GM23338 (cell line): ENCODE data around the gene DLG2. TPM values are rescaled to one million over a fixed set of nuclear protein-coding genes. Genes with fewer than 3 reads are reported as not detected.

Experiments
- ATAC-seq: fragments of 200-7000 bp; cut with Tn5 transposase; 3 replicates; pipeline ENCODE4 v1.9.1; 2020
- DNase-seq: peaks from one replicate; pipeline ENCODE4 v3.0.0-alpha.2; 2015; ENCODE audit warnings: low spot score
- H2AFZ ChIP-seq: fragments of 200-600 bp; sonication (generic); 2 replicates; pipeline ENCODE4 v1.8.0; 2016; ENCODE audit warnings: antibody characterized with exemption, mild to moderate bottlenecking, moderate library complexity
- H3F3A ChIP-seq: fragments of 200-600 bp; sonication (generic); replicated peaks from 2 replicates; pipeline ENCODE4 v1.8.0; 2017; ENCODE audit warnings: antibody characterized with exemption, mixed run types, low read depth
- H3K27ac ChIP-seq: fragments of 200-600 bp; sonication (generic); 2 replicates; pipeline ENCODE4 v1.6.1; 2016; ENCODE audit warnings: low read depth
- H3K27me3 ChIP-seq: fragments of 200-600 bp; sonication (generic); 2 replicates; pipeline ENCODE4 v1.8.0; 2016; ENCODE audit warnings: mild to moderate bottlenecking, mixed run types, moderate library complexity; ENCODE audit not compliant: insufficient read depth
- H3K36me3 ChIP-seq: fragments of 200-600 bp; sonication (generic); 2 replicates; pipeline ENCODE4 v1.8.0; 2016; ENCODE audit warnings: mild to moderate bottlenecking; ENCODE audit not compliant: insufficient read depth
- H3K4me1 ChIP-seq: fragments of 200-600 bp; sonication (generic); 2 replicates; pipeline ENCODE4 v1.8.0; 2016; ENCODE audit warnings: mild to moderate bottlenecking, moderate library complexity; ENCODE audit not compliant: insufficient read depth
- H3K4me2 ChIP-seq: fragments of 200-600 bp; sonication (generic); 2 replicates; pipeline ENCODE4 v1.7.1; 2017; ENCODE audit warnings: mixed run types
- H3K4me3 ChIP-seq: fragments of 200-600 bp; sonication (generic); 2 replicates; pipeline ENCODE4 v1.6.1; 2016; ENCODE audit warnings: mixed run types
- H3K79me2 ChIP-seq: fragments of 200-600 bp; sonication (generic); replicated peaks from 2 replicates; pipeline ENCODE4 v1.8.0; 2017; ENCODE audit warnings: mild to moderate bottlenecking; ENCODE audit not compliant: insufficient read depth
- H3K9me2 ChIP-seq: fragments of 200-600 bp; sonication (generic); 2 replicates; pipeline ENCODE4 v1.8.0; 2017; ENCODE audit not compliant: insufficient read depth
- H4K20me1 ChIP-seq: fragments of 200-600 bp; sonication (generic); replicated peaks from 2 replicates; pipeline ENCODE4 v1.8.0; 2017; ENCODE audit warnings: mild to moderate bottlenecking; ENCODE audit not compliant: insufficient read depth
- H3K27ac Mint-ChIP-seq: 2 replicates; pipeline ENCODE4 v1.8.0; 2020; ENCODE audit warnings: inconsistent platforms, mild to moderate bottlenecking, moderate library complexity, mixed read lengths
- H3K27me3 Mint-ChIP-seq: 3 replicates; pipeline ENCODE4 v1.8.0; 2022; ENCODE audit warnings: low read depth, mild to moderate bottlenecking, moderate library complexity, mixed read lengths, inconsistent platforms; ENCODE audit not compliant: insufficient read depth, poor library complexity
- H3K36me3 Mint-ChIP-seq: 3 replicates; pipeline ENCODE4 v1.8.0; 2021; ENCODE audit warnings: low read depth, mild to moderate bottlenecking, inconsistent platforms, moderate library complexity, mixed read lengths
- H3K4me1 Mint-ChIP-seq: 3 replicates; pipeline ENCODE4 v1.8.0; 2020; ENCODE audit warnings: mild to moderate bottlenecking, inconsistent platforms, mixed read lengths
- H3K4me3 Mint-ChIP-seq: 3 replicates; pipeline ENCODE4 v1.8.0; 2021; ENCODE audit warnings: moderate library complexity, mild to moderate bottlenecking, inconsistent platforms, mixed read lengths
- H3K9me3 Mint-ChIP-seq: 3 replicates; pipeline ENCODE4 v1.8.0; 2020; ENCODE audit warnings: moderate library complexity, mild to moderate bottlenecking, inconsistent platforms, mixed read lengths
- CREB1 ChIP-seq: fragments of 250-450 bp; sonication (Bioruptor Pico); IDR thresholded peaks from 2 replicates; pipeline ENCODE4 v1.5.0; 2020; ENCODE audit warnings: low read depth, mild to moderate bottlenecking, moderate library complexity
- CTCF ChIP-seq, 2 experiments: fragments of 200-600 bp in 1 of 2; sonication (generic) in 1 of 2; conservative IDR thresholded peaks; 2 replicates each; pipeline versions ENCODE4 v1.5.1 to v1.6.1; 2016 to 2017; ENCODE audit warnings: antibody characterized with exemption in 2 of 2, low read depth in 2 of 2, mild to moderate bottlenecking in 2 of 2, moderate library complexity in 1 of 2
- ETS1 ChIP-seq: IDR thresholded peaks from 2 replicates; pipeline ENCODE4 v1.6.1; 2016; ENCODE audit warnings: antibody characterized with exemption
- EZH2 ChIP-seq: fragments of 200-600 bp; sonication (generic); IDR thresholded peaks from one replicate; pipeline ENCODE4 v1.8.0; 2017; ENCODE audit warnings: antibody characterized with exemption, mild to moderate bottlenecking, low read depth; ENCODE audit not compliant: unreplicated experiment
- EZH2phosphoT487 ChIP-seq: fragments of 200-600 bp; sonication (generic); IDR thresholded peaks from one replicate; pipeline ENCODE4 v1.8.1; 2018; ENCODE audit warnings: antibody characterized with exemption; ENCODE audit not compliant: unreplicated experiment
- JUNB ChIP-seq: IDR thresholded peaks from one replicate; pipeline ENCODE4 v1.6.1; 2016; ENCODE audit warnings: antibody characterized with exemption; ENCODE audit not compliant: unreplicated experiment
- NANOG ChIP-seq: IDR thresholded peaks from 2 replicates; pipeline ENCODE4 v1.6.1; 2016; ENCODE audit warnings: antibody characterized with exemption, borderline replicate concordance
- POLR2AphosphoS5 ChIP-seq: IDR thresholded peaks from 2 replicates; pipeline ENCODE4 v1.6.1; 2016; ENCODE audit warnings: antibody characterized with exemption, low read depth
- STAT1 ChIP-seq: IDR thresholded peaks from one replicate; pipeline ENCODE4 v1.6.1; 2016; ENCODE audit warnings: antibody characterized with exemption; ENCODE audit not compliant: unreplicated experiment
- ZNF114 ChIP-seq: fragments of 250-450 bp; sonication (Bioruptor Pico); IDR thresholded peaks from 2 replicates; pipeline ENCODE4 v1.5.0; 2020; ENCODE audit warnings: mild to moderate bottlenecking, moderate library complexity
- ZNF331 ChIP-seq: fragments of 250-450 bp; sonication (Bioruptor Pico); IDR thresholded peaks from 2 replicates; pipeline ENCODE4 v1.5.0; 2020; ENCODE audit warnings: low read depth, mild to moderate bottlenecking, moderate library complexity
- polyA plus RNA-seq: library from polyadenylated mRNA; unstranded; fragments of >200 nt; fragmentation: Nextera tagmentation; extraction: Ambion mirVana; gene quantifications from 2 replicates; pipeline ENCODE4 v1.2.1, GENCODE V29; 2016
- total RNA-seq: library from RNA; depleted of rRNA; stranded (reverse); fragments of >200 nt; shearing (Covaris generic); gene quantifications from 2 replicates; pipeline ENCODE4 v1.2.3, GENCODE V29; 2014
- TF ChIP-seq, protein P1 (sequence below): IDR thresholded peaks from one replicate; pipeline ENCODE4 v1.6.1; 2018; ENCODE audit warnings: antibody characterized with exemption; ENCODE audit not compliant: unreplicated experiment
- TF ChIP-seq, protein P2 (sequence below): fragments of 250-450 bp; sonication (Bioruptor Pico); IDR thresholded peaks from 2 replicates; pipeline ENCODE4 v1.5.0; 2020; ENCODE audit warnings: mild to moderate bottlenecking, moderate library complexity

The DLG2 gene
- total and polyA plus RNA-seq, 2 experiments from 2014 or later = 19.8 to 21.5 TPM

GRCh38 chr11:85062659-85063058 is 564.5 kb downstream of the DLG2 start:
- DNase-seq (no peak), ATAC-seq (no peak)
- Histone ChIP-seq H2AFZ (no peak overlapping the region), H4K20me1 (no peaks in the 10 kb centered on the region), H3K4me1 (no peaks in the 10 kb centered on the region), H3K4me3 (no peak overlapping the region), H3F3A (no peaks in the 10 kb centered on the region), H3K27me3 (no peaks in the 10 kb centered on the region), H3K4me2 (no peak overlapping the region), H3K36me3 (no peaks in the 10 kb centered on the region), H3K27ac (no peak overlapping the region), H3K9me2 (no peaks in the 10 kb centered on the region), H3K79me2 (no peaks in the 10 kb centered on the region)
- Mint-ChIP-seq H3K9me3 (no peaks in the 10 kb centered on the region), H3K4me1 (peaks cover 4% of the 10 kb centered on the region; the same call in 1 of the 3 replicates), H3K27me3 (no peaks in the 10 kb centered on the region), H3K36me3 (no peaks in the 10 kb centered on the region), H3K4me3 (no peak overlapping the region), H3K27ac (no peak overlapping the region)
- TF ChIP-seq JUNB (no peak), CREB1 (no peak), EZH2 (no peak), ETS1 (no peak), CTCF (conservative IDR thresholded peaks at IDR 0.05; ENCODE audit: low read depth in 2 of 2) (no peak), ZNF114 (CRISPR knock-in tag) (no peak), ZNF331 (CRISPR knock-in tag) (no peak), NANOG (no peak), STAT1 (no peak), EZH2phosphoT487 (no peak), POLR2AphosphoS5 (no peak)
- TF ChIP-seq, protein P1, sequence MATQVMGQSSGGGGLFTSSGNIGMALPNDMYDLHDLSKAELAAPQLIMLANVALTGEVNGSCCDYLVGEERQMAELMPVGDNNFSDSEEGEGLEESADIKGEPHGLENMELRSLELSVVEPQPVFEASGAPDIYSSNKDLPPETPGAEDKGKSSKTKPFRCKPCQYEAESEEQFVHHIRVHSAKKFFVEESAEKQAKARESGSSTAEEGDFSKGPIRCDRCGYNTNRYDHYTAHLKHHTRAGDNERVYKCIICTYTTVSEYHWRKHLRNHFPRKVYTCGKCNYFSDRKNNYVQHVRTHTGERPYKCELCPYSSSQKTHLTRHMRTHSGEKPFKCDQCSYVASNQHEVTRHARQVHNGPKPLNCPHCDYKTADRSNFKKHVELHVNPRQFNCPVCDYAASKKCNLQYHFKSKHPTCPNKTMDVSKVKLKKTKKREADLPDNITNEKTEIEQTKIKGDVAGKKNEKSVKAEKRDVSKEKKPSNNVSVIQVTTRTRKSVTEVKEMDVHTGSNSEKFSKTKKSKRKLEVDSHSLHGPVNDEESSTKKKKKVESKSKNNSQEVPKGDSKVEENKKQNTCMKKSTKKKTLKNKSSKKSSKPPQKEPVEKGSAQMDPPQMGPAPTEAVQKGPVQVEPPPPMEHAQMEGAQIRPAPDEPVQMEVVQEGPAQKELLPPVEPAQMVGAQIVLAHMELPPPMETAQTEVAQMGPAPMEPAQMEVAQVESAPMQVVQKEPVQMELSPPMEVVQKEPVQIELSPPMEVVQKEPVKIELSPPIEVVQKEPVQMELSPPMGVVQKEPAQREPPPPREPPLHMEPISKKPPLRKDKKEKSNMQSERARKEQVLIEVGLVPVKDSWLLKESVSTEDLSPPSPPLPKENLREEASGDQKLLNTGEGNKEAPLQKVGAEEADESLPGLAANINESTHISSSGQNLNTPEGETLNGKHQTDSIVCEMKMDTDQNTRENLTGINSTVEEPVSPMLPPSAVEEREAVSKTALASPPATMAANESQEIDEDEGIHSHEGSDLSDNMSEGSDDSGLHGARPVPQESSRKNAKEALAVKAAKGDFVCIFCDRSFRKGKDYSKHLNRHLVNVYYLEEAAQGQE = no peak
- TF ChIP-seq, protein P2, sequence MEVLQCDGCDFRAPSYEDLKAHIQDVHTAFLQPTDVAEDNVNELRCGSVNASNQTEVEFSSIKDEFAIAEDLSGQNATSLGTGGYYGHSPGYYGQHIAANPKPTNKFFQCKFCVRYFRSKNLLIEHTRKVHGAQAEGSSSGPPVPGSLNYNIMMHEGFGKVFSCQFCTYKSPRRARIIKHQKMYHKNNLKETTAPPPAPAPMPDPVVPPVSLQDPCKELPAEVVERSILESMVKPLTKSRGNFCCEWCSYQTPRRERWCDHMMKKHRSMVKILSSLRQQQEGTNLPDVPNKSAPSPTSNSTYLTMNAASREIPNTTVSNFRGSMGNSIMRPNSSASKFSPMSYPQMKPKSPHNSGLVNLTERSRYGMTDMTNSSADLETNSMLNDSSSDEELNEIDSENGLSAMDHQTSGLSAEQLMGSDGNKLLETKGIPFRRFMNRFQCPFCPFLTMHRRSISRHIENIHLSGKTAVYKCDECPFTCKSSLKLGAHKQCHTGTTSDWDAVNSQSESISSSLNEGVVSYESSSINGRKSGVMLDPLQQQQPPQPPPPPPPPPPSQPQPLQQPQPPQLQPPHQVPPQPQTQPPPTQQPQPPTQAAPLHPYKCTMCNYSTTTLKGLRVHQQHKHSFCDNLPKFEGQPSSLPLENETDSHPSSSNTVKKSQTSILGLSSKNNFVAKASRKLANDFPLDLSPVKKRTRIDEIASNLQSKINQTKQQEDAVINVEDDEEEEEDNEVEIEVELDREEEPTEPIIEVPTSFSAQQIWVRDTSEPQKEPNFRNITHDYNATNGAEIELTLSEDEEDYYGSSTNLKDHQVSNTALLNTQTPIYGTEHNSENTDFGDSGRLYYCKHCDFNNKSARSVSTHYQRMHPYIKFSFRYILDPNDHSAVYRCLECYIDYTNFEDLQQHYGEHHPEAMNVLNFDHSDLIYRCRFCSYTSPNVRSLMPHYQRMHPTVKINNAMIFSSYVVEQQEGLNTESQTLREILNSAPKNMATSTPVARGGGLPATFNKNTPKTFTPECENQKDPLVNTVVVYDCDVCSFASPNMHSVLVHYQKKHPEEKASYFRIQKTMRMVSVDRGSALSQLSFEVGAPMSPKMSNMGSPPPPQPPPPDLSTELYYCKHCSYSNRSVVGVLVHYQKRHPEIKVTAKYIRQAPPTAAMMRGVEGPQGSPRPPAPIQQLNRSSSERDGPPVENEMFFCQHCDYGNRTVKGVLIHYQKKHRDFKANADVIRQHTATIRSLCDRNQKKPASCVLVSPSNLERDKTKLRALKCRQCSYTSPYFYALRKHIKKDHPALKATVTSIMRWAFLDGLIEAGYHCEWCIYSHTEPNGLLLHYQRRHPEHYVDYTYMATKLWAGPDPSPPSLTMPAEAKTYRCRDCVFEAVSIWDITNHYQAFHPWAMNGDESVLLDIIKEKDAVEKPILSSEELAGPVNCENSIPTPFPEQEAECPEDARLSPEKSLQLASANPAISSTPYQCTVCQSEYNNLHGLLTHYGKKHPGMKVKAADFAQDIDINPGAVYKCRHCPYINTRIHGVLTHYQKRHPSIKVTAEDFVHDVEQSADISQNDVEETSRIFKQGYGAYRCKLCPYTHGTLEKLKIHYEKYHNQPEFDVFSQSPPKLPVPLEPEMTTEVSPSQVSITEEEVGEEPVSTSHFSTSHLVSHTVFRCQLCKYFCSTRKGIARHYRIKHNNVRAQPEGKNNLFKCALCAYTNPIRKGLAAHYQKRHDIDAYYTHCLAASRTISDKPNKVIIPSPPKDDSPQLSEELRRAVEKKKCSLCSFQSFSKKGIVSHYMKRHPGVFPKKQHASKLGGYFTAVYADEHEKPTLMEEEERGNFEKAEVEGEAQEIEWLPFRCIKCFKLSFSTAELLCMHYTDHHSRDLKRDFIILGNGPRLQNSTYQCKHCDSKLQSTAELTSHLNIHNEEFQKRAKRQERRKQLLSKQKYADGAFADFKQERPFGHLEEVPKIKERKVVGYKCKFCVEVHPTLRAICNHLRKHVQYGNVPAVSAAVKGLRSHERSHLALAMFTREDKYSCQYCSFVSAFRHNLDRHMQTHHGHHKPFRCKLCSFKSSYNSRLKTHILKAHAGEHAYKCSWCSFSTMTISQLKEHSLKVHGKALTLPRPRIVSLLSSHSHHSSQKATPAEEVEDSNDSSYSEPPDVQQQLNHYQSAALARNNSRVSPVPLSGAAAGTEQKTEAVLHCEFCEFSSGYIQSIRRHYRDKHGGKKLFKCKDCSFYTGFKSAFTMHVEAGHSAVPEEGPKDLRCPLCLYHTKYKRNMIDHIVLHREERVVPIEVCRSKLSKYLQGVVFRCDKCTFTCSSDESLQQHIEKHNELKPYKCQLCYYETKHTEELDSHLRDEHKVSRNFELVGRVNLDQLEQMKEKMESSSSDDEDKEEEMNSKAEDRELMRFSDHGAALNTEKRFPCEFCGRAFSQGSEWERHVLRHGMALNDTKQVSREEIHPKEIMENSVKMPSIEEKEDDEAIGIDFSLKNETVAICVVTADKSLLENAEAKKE = no peak
